Measurements from ENCODE around the gene ALCAM.

Gene ALCAM

GRCh38 chr3:105362021-105362665, 4.6 kb upstream of the ALCAM start:
- TF ChIP-seq FOXP2 (optimal IDR thresholded peaks at IDR 0.05; ENCODE audit: borderline replicate concordance, extremely low read depth, extremely low read length, insufficient read depth) (no peak), TAF1 (IDR thresholded peaks at IDR 0.05; ENCODE audit: borderline replicate concordance, insufficient read depth, low read length) (no peak), SIN3A (IDR thresholded peaks at IDR 0.05; ENCODE audit: borderline replicate concordance, insufficient read depth, low read length) (no peak), POLR2AphosphoS5 (IDR thresholded peaks at IDR 0.05; ENCODE audit: low read depth, low read length) (no peak)
- TF ChIP-seq, protein P1, sequence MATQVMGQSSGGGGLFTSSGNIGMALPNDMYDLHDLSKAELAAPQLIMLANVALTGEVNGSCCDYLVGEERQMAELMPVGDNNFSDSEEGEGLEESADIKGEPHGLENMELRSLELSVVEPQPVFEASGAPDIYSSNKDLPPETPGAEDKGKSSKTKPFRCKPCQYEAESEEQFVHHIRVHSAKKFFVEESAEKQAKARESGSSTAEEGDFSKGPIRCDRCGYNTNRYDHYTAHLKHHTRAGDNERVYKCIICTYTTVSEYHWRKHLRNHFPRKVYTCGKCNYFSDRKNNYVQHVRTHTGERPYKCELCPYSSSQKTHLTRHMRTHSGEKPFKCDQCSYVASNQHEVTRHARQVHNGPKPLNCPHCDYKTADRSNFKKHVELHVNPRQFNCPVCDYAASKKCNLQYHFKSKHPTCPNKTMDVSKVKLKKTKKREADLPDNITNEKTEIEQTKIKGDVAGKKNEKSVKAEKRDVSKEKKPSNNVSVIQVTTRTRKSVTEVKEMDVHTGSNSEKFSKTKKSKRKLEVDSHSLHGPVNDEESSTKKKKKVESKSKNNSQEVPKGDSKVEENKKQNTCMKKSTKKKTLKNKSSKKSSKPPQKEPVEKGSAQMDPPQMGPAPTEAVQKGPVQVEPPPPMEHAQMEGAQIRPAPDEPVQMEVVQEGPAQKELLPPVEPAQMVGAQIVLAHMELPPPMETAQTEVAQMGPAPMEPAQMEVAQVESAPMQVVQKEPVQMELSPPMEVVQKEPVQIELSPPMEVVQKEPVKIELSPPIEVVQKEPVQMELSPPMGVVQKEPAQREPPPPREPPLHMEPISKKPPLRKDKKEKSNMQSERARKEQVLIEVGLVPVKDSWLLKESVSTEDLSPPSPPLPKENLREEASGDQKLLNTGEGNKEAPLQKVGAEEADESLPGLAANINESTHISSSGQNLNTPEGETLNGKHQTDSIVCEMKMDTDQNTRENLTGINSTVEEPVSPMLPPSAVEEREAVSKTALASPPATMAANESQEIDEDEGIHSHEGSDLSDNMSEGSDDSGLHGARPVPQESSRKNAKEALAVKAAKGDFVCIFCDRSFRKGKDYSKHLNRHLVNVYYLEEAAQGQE (IDR thresholded peaks at IDR 0.05; ENCODE audit: insufficient read depth in 1 of 2, low read depth in 2 of 2, low read length in 2 of 2): no peak

GRCh38 chr3:105364128-105364527, 2.6 kb upstream of the ALCAM start:
- no peak for TF ChIP-seq TAF1 (IDR thresholded peaks at IDR 0.05; ENCODE audit: borderline replicate concordance, insufficient read depth, low read length)
- TF ChIP-seq FOXP2 (optimal IDR thresholded peaks at IDR 0.05; ENCODE audit: borderline replicate concordance, extremely low read depth, extremely low read length, insufficient read depth): no peak
- TF ChIP-seq, protein P1 (IDR thresholded peaks at IDR 0.05; ENCODE audit: insufficient read depth in 1 of 2, low read depth in 2 of 2, low read length in 2 of 2): no peak
- no peak for TF ChIP-seq POLR2AphosphoS5 (IDR thresholded peaks at IDR 0.05; ENCODE audit: low read depth, low read length)
- no peak for TF ChIP-seq SIN3A (IDR thresholded peaks at IDR 0.05; ENCODE audit: borderline replicate concordance, insufficient read depth, low read length)

GRCh38 chr3:105365081-105365390, 1.7 kb upstream of the ALCAM start:
- TF ChIP-seq SIN3A (IDR thresholded peaks at IDR 0.05; ENCODE audit: borderline replicate concordance, insufficient read depth, low read length) (no peak), FOXP2 (optimal IDR thresholded peaks at IDR 0.05; ENCODE audit: borderline replicate concordance, extremely low read depth, extremely low read length, insufficient read depth) (no peak), TAF1 (IDR thresholded peaks at IDR 0.05; ENCODE audit: borderline replicate concordance, insufficient read depth, low read length) (no peak)
- TF ChIP-seq, protein P1 (IDR thresholded peaks at IDR 0.05; ENCODE audit: insufficient read depth in 1 of 2, low read depth in 2 of 2, low read length in 2 of 2): no peak

GRCh38 chr3:105365391-105366325, 1.1 kb upstream of the ALCAM start:
- TF ChIP-seq TAF1 (IDR thresholded peaks at IDR 0.05; ENCODE audit: borderline replicate concordance, insufficient read depth, low read length) (no peak), FOXP2 (optimal IDR thresholded peaks at IDR 0.05; ENCODE audit: borderline replicate concordance, extremely low read depth, extremely low read length, insufficient read depth) (no peak), SIN3A (IDR thresholded peaks at IDR 0.05; ENCODE audit: borderline replicate concordance, insufficient read depth, low read length) (no peak), POLR2AphosphoS5 (IDR thresholded peaks at IDR 0.05; ENCODE audit: low read depth, low read length) (no peak)
- TF ChIP-seq, protein P1 (IDR thresholded peaks at IDR 0.05; ENCODE audit: insufficient read depth in 1 of 2, low read depth in 2 of 2, low read length in 2 of 2): no peak
